ENCODE results near the gene SAFB.

DNA sequence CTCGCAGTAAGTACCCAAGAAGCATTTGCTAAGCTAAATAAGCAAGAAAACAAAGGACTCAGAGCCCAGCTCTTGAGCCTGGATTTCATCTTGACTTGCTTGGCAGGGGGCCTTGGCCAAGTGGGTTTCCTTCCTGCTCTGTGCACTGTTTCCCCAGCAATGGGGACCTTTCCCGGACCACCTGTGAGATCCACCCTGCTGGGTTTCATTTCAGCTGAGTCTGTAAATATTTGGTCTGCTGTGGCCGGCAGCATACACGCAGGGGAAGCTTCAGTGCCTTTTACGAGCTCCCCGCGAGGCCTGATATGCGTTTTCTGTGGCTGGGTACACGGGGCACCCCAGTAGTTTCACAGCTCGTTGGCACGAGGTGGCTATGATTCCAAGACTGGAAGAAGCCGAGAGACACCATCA, 42.7 kb upstream of the SAFB start:
- TF ChIP-seq EZH2 (IDR thresholded peaks at IDR 0.05; ENCODE audit: borderline replicate concordance), result no peak
- TF ChIP-seq CTCF (IDR thresholded peaks at IDR 0.05; ENCODE audit: poor library complexity), result no peak
